Tongue (tissue), 2 donors: ENCODE measurements around the gene PTH. TPM values are rescaled to one million over a fixed set of nuclear protein-coding genes. Genes with fewer than 3 reads are reported as not detected.

Source experiments
- DNase-seq: peaks from one replicate; pipeline ENCODE4 v3.0.0-alpha.2; 2015
- total RNA-seq: library from RNA; depleted of rRNA; stranded (reverse); fragments of >200 nt; gene quantifications from one replicate; pipeline ENCODE4 v1.2.3, GENCODE V29; 2014

The PTH gene
- total RNA-seq, 1 donor from 2014 or later, result not detected

DNA sequence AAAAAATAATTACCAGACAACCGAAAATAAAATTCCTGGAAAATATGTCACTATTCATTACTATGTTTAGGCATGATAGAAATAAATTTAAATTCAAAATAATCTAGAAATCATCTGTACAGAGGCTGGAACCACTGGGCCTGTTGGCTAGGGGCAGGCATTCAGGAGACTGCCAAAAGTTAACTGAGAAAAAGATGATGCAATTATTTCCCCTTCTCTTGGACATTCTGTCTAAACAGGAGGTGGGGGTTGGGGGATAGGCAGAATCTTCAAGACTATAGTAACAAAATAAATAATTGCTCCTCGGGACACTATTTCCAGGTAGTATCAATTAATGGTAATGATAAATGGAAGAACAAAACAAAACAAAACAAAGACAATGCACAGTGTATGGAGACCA, 46.9 kb downstream of the PTH start:
- DNase-seq, result no peak

DNA sequence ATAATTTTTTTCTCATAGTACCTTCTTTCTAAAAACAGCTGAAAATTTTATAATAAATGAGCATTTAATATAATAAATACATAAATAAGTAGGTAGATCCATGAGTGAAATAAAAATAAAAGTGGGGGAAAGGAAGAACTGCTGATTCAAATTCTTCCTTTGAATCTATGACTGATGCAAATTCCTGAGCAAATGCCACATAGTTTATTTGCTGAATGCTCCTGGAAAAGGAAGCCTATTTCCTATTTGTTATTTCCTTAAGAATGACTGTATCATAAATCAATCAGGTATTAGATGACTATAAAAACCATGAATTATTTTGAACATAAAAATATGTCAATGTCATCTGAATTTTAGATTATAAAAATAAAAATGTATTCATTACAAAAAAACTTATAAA, 49.4 kb downstream of the PTH start:
- DNase-seq, result no peak

- no peak for DNase-seq
Observed at GRCh38 chr11:13445588-13445987, 50.2 kb downstream of the PTH start.

Other genes with a start within 250 kb of the PTH start
- 21.8 TPM for gene BMAL1, start 218.2 kb downstream of the PTH start, total RNA-seq
- gene BTBD10, start 32.8 kb downstream of the PTH start, total RNA-seq, result 65.9 TPM
- 86.5 TPM for gene FAR1, start 172.7 kb upstream of the PTH start, total RNA-seq